GM12878 (cell line): ENCODE data around the gene NPIPB8.

Source experiments
- CBFB ChIP-seq: IDR thresholded peaks from 2 replicates; pipeline ENCODE4 v1.6.1; 2016; ENCODE audit warnings: antibody characterized with exemption, low read depth
- CREB1 ChIP-seq: IDR thresholded peaks from 2 replicates; pipeline ENCODE4 v1.6.1; 2012; ENCODE audit warnings: low read depth, mild to moderate bottlenecking, inconsistent platforms
- CTCF ChIP-seq, 3 experiments: IDR thresholded peaks in 2 of 3; conservative IDR thresholded peaks in 1 of 3; 2 replicates each; pipeline ENCODE4 v1.5.1; 2011; ENCODE audit warnings: low read depth in 3 of 3, low read length in 3 of 3, mild to moderate bottlenecking in 3 of 3, control low read depth in 2 of 3, moderate library complexity in 2 of 3, inconsistent platforms in 1 of 3, mixed read lengths in 1 of 3; ENCODE audit not compliant: control insufficient read depth in 2 of 3, insufficient read depth in 1 of 3; ENCODE audit errors: extremely low read depth in 1 of 3
- ESRRA ChIP-seq: IDR thresholded peaks from 2 replicates; pipeline ENCODE4 v1.6.1; 2012; ENCODE audit warnings: mild to moderate bottlenecking, low read length, improper control_type of control experiment
- HCFC1 ChIP-seq: fragments of 150-350 bp; IDR thresholded peaks from 2 replicates; pipeline ENCODE4 v1.6.1; 2014; ENCODE audit warnings: low read length
- JUNB ChIP-seq: IDR thresholded peaks from 2 replicates; pipeline ENCODE4 v1.6.1; 2016; ENCODE audit warnings: antibody characterized with exemption, mild to moderate bottlenecking
- PML ChIP-seq: IDR thresholded peaks from 2 replicates; pipeline ENCODE4 v1.6.1; 2012; ENCODE audit warnings: low read length, inconsistent platforms
- POLR2A ChIP-seq: IDR thresholded peaks from 2 replicates; pipeline ENCODE4 v1.6.1; 2011; ENCODE audit warnings: low read depth, mild to moderate bottlenecking, low read length
- TAF1 ChIP-seq: IDR thresholded peaks from 2 replicates; pipeline ENCODE4 v1.6.1; 2011; ENCODE audit warnings: mild to moderate bottlenecking, low read depth, low read length, borderline replicate concordance

- TF ChIP-seq CREB1: no peak
- no peak for TF ChIP-seq HCFC1
- no peak for TF ChIP-seq CBFB
- TF ChIP-seq PML: no peak
- TF ChIP-seq CTCF (IDR thresholded peaks at IDR 0.05 in 2 of 3, conservative IDR thresholded peaks at IDR 0.05 in 1 of 3; ENCODE audit: control insufficient read depth in 2 of 3, extremely low read depth in 1 of 3, insufficient read depth in 1 of 3, low read depth in 3 of 3, low read length in 3 of 3): no peak
- no peak for TF ChIP-seq TAF1
- TF ChIP-seq ESRRA: no peak
- TF ChIP-seq POLR2A: no peak
- no peak for TF ChIP-seq JUNB
These were observed 41.7 kb upstream of the NPIPB8 start for GRCh38 chr16:28596115-28596630.
